HepG2 (cell line): ENCODE data around the gene CTXN1. TPM values are rescaled to one million over a fixed set of nuclear protein-coding genes. Genes with fewer than 3 reads are reported as not detected.

Experiments used
- DNMT3B ChIP-seq: conservative IDR thresholded peaks from 2 replicates; pipeline ENCODE4 v1.6.1; 2016; ENCODE audit warnings: missing biosample characterization, control low read depth
- GMEB1 ChIP-seq: sonication (generic); formaldehyde crosslinking; IDR thresholded peaks from 2 replicates; pipeline ENCODE4 v1.5.1; 2020; ENCODE audit warnings: missing genetic modification reagents, mild to moderate bottlenecking, borderline replicate concordance
- GRHL1 ChIP-seq: sonication (generic); formaldehyde crosslinking; conservative IDR thresholded peaks from 2 replicates; pipeline ENCODE4 v1.8.0; 2022; ENCODE audit warnings: missing genetic modification reagents
- HINFP ChIP-seq: sonication (generic); formaldehyde crosslinking; IDR thresholded peaks from 2 replicates; pipeline ENCODE4 v1.4.0; 2020; ENCODE audit warnings: low read depth, mild to moderate bottlenecking, missing genetic modification reagents
- HOXA7 ChIP-seq: sonication (generic); formaldehyde crosslinking; IDR thresholded peaks from 2 replicates; pipeline ENCODE4 v1.8.1; 2022; ENCODE audit warnings: mild to moderate bottlenecking, missing genetic modification reagents, moderate library complexity
- MTF1 ChIP-seq: sonication (generic); formaldehyde crosslinking; IDR thresholded peaks from 2 replicates; pipeline ENCODE4 v1.5.0; 2020; ENCODE audit warnings: missing genetic modification reagents
- MYNN ChIP-seq: sonication (generic); formaldehyde crosslinking; IDR thresholded peaks from 2 replicates; pipeline ENCODE4 v1.4.0; 2020; ENCODE audit warnings: mild to moderate bottlenecking, low read depth, missing genetic modification reagents
- PHF5A ChIP-seq: IDR thresholded peaks from one replicate; pipeline ENCODE4 v1.6.1; 2018; ENCODE audit warnings: low read depth, missing genetic modification reagents; ENCODE audit not compliant: unreplicated experiment
- REPIN1 ChIP-seq: sonication (generic); formaldehyde crosslinking; IDR thresholded peaks from 2 replicates; pipeline ENCODE4 v1.8.0; 2022; ENCODE audit warnings: missing genetic modification reagents, low read depth, mild to moderate bottlenecking, borderline replicate concordance
- ZC3H13 ChIP-seq: sonication (generic); formaldehyde crosslinking; IDR thresholded peaks from 2 replicates; pipeline ENCODE4 v1.8.1; 2023; ENCODE audit warnings: mild to moderate bottlenecking, missing genetic modification reagents, moderate library complexity
- ZNF24 ChIP-seq: fragments of 450-650 bp; IDR thresholded peaks from 2 replicates; pipeline ENCODE4 v1.6.1; 2017; ENCODE audit warnings: antibody characterized with exemption, mild to moderate bottlenecking
- ZNF280B ChIP-seq: sonication (generic); formaldehyde crosslinking; IDR thresholded peaks from 2 replicates; pipeline ENCODE4 v1.5.0; 2020; ENCODE audit warnings: missing genetic modification reagents, mild to moderate bottlenecking, borderline replicate concordance
- ZNF333 ChIP-seq: sonication (generic); formaldehyde crosslinking; IDR thresholded peaks from 2 replicates; pipeline ENCODE4 v1.4.0; 2020; ENCODE audit warnings: mild to moderate bottlenecking, missing genetic modification reagents, borderline replicate concordance
- ZNF570 ChIP-seq: sonication (generic); formaldehyde crosslinking; IDR thresholded peaks from 2 replicates; pipeline ENCODE4 v1.4.0; 2020; ENCODE audit warnings: mild to moderate bottlenecking, missing genetic modification reagents, borderline replicate concordance
- ZNF609 ChIP-seq: sonication (generic); formaldehyde crosslinking; IDR thresholded peaks from 2 replicates; pipeline ENCODE4 v1.4.0; 2020; ENCODE audit warnings: mild to moderate bottlenecking, missing genetic modification reagents, borderline replicate concordance
- ZNF720 ChIP-seq: sonication (generic); formaldehyde crosslinking; IDR thresholded peaks from 2 replicates; pipeline ENCODE4 v1.4.0; 2020; ENCODE audit warnings: missing genetic modification reagents
- ZZZ3 ChIP-seq: sonication (generic); formaldehyde crosslinking; IDR thresholded peaks from 2 replicates; pipeline ENCODE4 v1.4.0; 2020; ENCODE audit warnings: missing genetic modification reagents, mild to moderate bottlenecking, borderline replicate concordance
- polyA plus RNA-seq, 8 experiments: library from polyadenylated mRNA; depleted of rRNA in 3 of 8; stranded (reverse) in 7 of 8; unstranded in 1 of 8; fragments of >200 nt; fragmentation: Illumina TruSeq in 4 of 8; extraction: Trizol in 4 of 8; gene quantifications; 2 replicates each; pipeline versions ENCODE4 v1.2.1 to v1.2.3, GENCODE V29; 2011 to 2016; ENCODE audit warnings: low read depth in 4 of 8, missing spikeins in 1 of 8, mixed read lengths in 1 of 8; ENCODE audit not compliant: insufficient read depth in 1 of 8
- total RNA-seq, 5 experiments: library from RNA; depleted of rRNA; stranded (reverse); fragments of >200 nt; fragmentation: Illumina TruSeq; extraction: Trizol; gene quantifications; 2 replicates each; pipeline ENCODE4 v1.2.3, GENCODE V29; 2016; ENCODE audit warnings: low read depth in 1 of 5

Gene CTXN1
- total and polyA plus RNA-seq, 2 of the 13 experiments (the other 11 are each of a cell fraction or from before 2014, with no cell fraction given), result 0.11 TPM; not detected in 1

GRCh38 chr19:7925171-7925851 lies 624 bp downstream of the CTXN1 start (continued):
- TF ChIP-seq HINFP (CRISPR knock-in tag) (no peak), ZNF333 (CRISPR knock-in tag) (no peak), DNMT3B (CRISPR knock-in tag) (no peak), MYNN (CRISPR knock-in tag) (no peak), ZNF570 (CRISPR knock-in tag) (no peak), ZNF24 (no peak), MTF1 (CRISPR knock-in tag) (0 out of 2 replicates have a peak, but pooled peaks have one; percentile 63), HOXA7 (no peak), GMEB1 (CRISPR knock-in tag) (peak; percentile 37; the same call in 1 of the 2 replicates), REPIN1 (0 out of 2 replicates have a peak, but pooled peaks have one; percentile 55), GRHL1 (CRISPR knock-in tag) (no peak), ZNF720 (CRISPR knock-in tag) (no peak; the same call in 1 of the 2 replicates), ZNF609 (CRISPR knock-in tag) (no peak), ZC3H13 (CRISPR knock-in tag) (no peak), PHF5A (CRISPR knock-in tag) (no peak), ZNF280B (CRISPR knock-in tag) (no peak; the same call in 1 of the 2 replicates), ZZZ3 (CRISPR knock-in tag) (no peak)
